ENCODE results near the gene CERS4.
"Not testable (repeated sequence)": the region's sequence is repeated elsewhere in the genome, so short reads cannot be mapped to it uniquely, and the experiment has no call there.

DNA sequence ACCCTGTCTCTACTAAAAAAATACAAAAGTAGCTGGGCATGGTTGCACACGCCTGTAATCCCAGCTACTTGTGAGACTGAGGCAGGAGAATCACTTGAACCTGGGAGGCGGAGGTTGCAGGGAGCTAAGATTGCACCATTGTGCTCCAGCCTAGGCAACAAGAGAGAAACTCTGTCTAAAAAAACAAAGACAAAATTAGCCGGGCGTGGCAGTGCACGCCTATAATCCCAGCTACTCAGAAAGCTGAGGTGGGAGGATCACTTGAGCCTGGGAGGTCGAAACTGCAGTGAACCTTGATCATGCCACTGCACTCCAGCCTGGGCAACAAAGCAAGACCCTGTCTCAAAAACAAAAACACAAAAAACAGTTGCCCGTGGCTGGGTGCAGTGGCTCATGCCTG, 14.3 kb downstream of the CERS4 start:
- not testable (repeated sequence) for TF ChIP-seq EZH2 (IDR thresholded peaks at IDR 0.05; ENCODE audit: low read depth, unreplicated experiment); JUNB (IDR thresholded peaks at IDR 0.05; ENCODE audit: unreplicated experiment); EZH2phosphoT487 (IDR thresholded peaks at IDR 0.05; ENCODE audit: unreplicated experiment); POLR2AphosphoS5 (IDR thresholded peaks at IDR 0.05; ENCODE audit: low read depth); CTCF (conservative IDR thresholded peaks at IDR 0.05; ENCODE audit: low read depth in 2 of 2); STAT1 (IDR thresholded peaks at IDR 0.05; ENCODE audit: unreplicated experiment); CREB1 (CRISPR knock-in tag; IDR thresholded peaks at IDR 0.05; ENCODE audit: low read depth); ZNF114 (CRISPR knock-in tag; IDR thresholded peaks at IDR 0.05); ETS1 (IDR thresholded peaks at IDR 0.05); NANOG (IDR thresholded peaks at IDR 0.05; ENCODE audit: borderline replicate concordance)
- TF ChIP-seq, protein P1, sequence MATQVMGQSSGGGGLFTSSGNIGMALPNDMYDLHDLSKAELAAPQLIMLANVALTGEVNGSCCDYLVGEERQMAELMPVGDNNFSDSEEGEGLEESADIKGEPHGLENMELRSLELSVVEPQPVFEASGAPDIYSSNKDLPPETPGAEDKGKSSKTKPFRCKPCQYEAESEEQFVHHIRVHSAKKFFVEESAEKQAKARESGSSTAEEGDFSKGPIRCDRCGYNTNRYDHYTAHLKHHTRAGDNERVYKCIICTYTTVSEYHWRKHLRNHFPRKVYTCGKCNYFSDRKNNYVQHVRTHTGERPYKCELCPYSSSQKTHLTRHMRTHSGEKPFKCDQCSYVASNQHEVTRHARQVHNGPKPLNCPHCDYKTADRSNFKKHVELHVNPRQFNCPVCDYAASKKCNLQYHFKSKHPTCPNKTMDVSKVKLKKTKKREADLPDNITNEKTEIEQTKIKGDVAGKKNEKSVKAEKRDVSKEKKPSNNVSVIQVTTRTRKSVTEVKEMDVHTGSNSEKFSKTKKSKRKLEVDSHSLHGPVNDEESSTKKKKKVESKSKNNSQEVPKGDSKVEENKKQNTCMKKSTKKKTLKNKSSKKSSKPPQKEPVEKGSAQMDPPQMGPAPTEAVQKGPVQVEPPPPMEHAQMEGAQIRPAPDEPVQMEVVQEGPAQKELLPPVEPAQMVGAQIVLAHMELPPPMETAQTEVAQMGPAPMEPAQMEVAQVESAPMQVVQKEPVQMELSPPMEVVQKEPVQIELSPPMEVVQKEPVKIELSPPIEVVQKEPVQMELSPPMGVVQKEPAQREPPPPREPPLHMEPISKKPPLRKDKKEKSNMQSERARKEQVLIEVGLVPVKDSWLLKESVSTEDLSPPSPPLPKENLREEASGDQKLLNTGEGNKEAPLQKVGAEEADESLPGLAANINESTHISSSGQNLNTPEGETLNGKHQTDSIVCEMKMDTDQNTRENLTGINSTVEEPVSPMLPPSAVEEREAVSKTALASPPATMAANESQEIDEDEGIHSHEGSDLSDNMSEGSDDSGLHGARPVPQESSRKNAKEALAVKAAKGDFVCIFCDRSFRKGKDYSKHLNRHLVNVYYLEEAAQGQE (IDR thresholded peaks at IDR 0.05; ENCODE audit: unreplicated experiment), result not testable (repeated sequence)
